ENCODE data around the gene HDGFL3. TPM values are rescaled to one million over a fixed set of nuclear protein-coding genes. Genes with fewer than 3 reads are reported as not detected.

HDGFL3 gene
- polyA plus RNA-seq, 2 of the 4 experiments (the other 2 are of a cell fraction), result 47.4 to 91.2 TPM

GRCh38 chr15:83109532-83109931 lies 98.1 kb downstream of the HDGFL3 start:
- ChIA-PET POLR2A (interaction anchor here (1.5 kb wide), 1 partner anchor 42 kb away, joined by 3 read pairs; no protein-coding TSS in a partner anchor), CTCF (interaction anchor here (0.8 to 1.4 kb wide), 2 partner anchors 9 to 38 kb away, joined by 3 read pairs; no protein-coding TSS in a partner anchor)
- peaks cover 9% of the 10 kb centered on the region; the same call in 1 of the 3 replicates for H3K4me1 ChIP-seq
- WGBS (ENCODE audit: missing lambda C conversion rate), result 78% methylated on average over 12 of the region's 12 CpGs
- no peak overlapping the region for H3K27ac ChIP-seq
- ATAC-seq (peak in 1 of 2 experiments; percentile 6; a peak in 1 of 6 replicates), FAIRE-seq (no peak), DNase-seq (ENCODE audit: low read depth in 1 of 2, low spot score in 1 of 2) (no peak)
- H3K9me3 ChIP-seq, result no peaks in the 10 kb centered on the region
- H3K4me2 ChIP-seq, result no peak overlapping the region
- H3K4me3 ChIP-seq, result no peak overlapping the region
- TF ChIP-seq RAD21 (conservative IDR thresholded peaks at IDR 0.05 in 1 of 2, IDR thresholded peaks at IDR 0.05 in 1 of 2) (no peak), MAFK (IDR thresholded peaks at IDR 0.05; ENCODE audit: partially characterized antibody) (no peak), ESRRA (IDR thresholded peaks at IDR 0.05; ENCODE audit: borderline replicate concordance, low read length) (no peak), RNF2 (IDR thresholded peaks at IDR 0.05; ENCODE audit: borderline replicate concordance, low read depth) (no peak), MYC (IDR thresholded peaks at IDR 0.05; ENCODE audit: borderline replicate concordance, low read length) (no peak), KDM1A (IDR thresholded peaks at IDR 0.05; ENCODE audit: low read depth) (no peak), PBX3 (IDR thresholded peaks at IDR 0.05) (no peak), EHMT2 (IDR thresholded peaks at IDR 0.05; ENCODE audit: low read depth) (no peak), USF2 (IDR thresholded peaks at IDR 0.05) (no peak), POLR2AphosphoS2 (conservative IDR thresholded peaks at IDR 0.05; ENCODE audit: low read length) (no peak), NR3C1 (IDR thresholded peaks at IDR 0.05) (no peak), RARB (CRISPR knock-in tag; IDR thresholded peaks at IDR 0.05) (no peak), RFX5 (IDR thresholded peaks at IDR 0.05) (no peak), BHLHE40 (IDR thresholded peaks at IDR 0.05; ENCODE audit: low read depth, low read length) (no peak), EP300 (IDR thresholded peaks at IDR 0.05) (no peak), ZNF302 (CRISPR knock-in tag; IDR thresholded peaks at IDR 0.05) (no peak), FOSL2 (IDR thresholded peaks at IDR 0.05) (no peak), FOSL2 (CRISPR knock-in tag; IDR thresholded peaks at IDR 0.05) (no peak), HDAC2 (IDR thresholded peaks at IDR 0.05) (no peak), ATOH8 (CRISPR knock-in tag; IDR thresholded peaks at IDR 0.05; ENCODE audit: low read depth) (no peak), CEBPB (IDR thresholded peaks at IDR 0.05) (no peak)

GRCh38 chr15:83108266-83109219 lies 99.1 kb downstream of the HDGFL3 start:
- POLR2A ChIA-PET, result no interaction called here
- CTCF ChIA-PET, result interaction anchor here (0.8 to 1.4 kb wide), 2 partner anchors 8 to 37 kb away, joined by 3 read pairs; no protein-coding TSS in a partner anchor
- no peak overlapping the region for H3K27ac ChIP-seq
- H3K4me1 ChIP-seq, result peaks cover 9% of the 10 kb centered on the region; the same call in 1 of the 3 replicates
- no peak overlapping the region for H3K4me2 ChIP-seq
- no peak for TF ChIP-seq HES2 (IDR thresholded peaks at IDR 0.05)
- TF ChIP-seq RNF2 (IDR thresholded peaks at IDR 0.05; ENCODE audit: borderline replicate concordance, low read depth), result no peak
- TF ChIP-seq BHLHE40 (IDR thresholded peaks at IDR 0.05; ENCODE audit: low read depth, low read length), result no peak
- no peak for TF ChIP-seq E2F6 (IDR thresholded peaks at IDR 0.05; ENCODE audit: borderline replicate concordance, low read depth)
- no peak for TF ChIP-seq SMC3 (IDR thresholded peaks at IDR 0.05)
- TF ChIP-seq HEYL (CRISPR knock-in tag; IDR thresholded peaks at IDR 0.05), result no peak
- no peak for TF ChIP-seq SREBF2 (IDR thresholded peaks at IDR 0.05)
- TF ChIP-seq PBX3 (IDR thresholded peaks at IDR 0.05), result no peak
- no peak for TF ChIP-seq ELK1 (IDR thresholded peaks at IDR 0.05; ENCODE audit: low read depth, low read length)
- no peak for TF ChIP-seq EP300 (IDR thresholded peaks at IDR 0.05)
- peak; percentile 47 to 52; a peak in 4 of 6 replicates for ATAC-seq
- WGBS (ENCODE audit: missing lambda C conversion rate), result 75% methylated on average over 21 of the region's 21 CpGs
- no peak overlapping the region for H3K4me3 ChIP-seq
- DNase-seq (ENCODE audit: low read depth in 1 of 2, low spot score in 1 of 2), result peak in 1 of 2 experiments; percentile 47
- no peaks in the 10 kb centered on the region for H3K9me3 ChIP-seq
- no peak for FAIRE-seq
